Tibial nerve (tissue), 4 donors: ENCODE data around the gene METTL24.

ENCODE experiments used
- CTCF ChIP-seq, 5 experiments: fragments of 200-600 bp in 3 of 5; fragments of 450-650 bp in 2 of 5; sonication (generic) in 3 of 5; IDR thresholded peaks; one replicate each; pipeline ENCODE4 v1.5.1; 2016 to 2019; ENCODE audit warnings: antibody characterized with exemption in 5 of 5, mild to moderate bottlenecking in 3 of 5, moderate library complexity in 2 of 5
- EP300 ChIP-seq, 2 donors: sonication (generic); formaldehyde crosslinking; IDR thresholded peaks; one replicate each; pipeline ENCODE4 v1.6.1; 2017; ENCODE audit warnings: antibody characterized with exemption in 2 of 2, mild to moderate bottlenecking in 1 of 2
- POLR2A ChIP-seq, 2 donors: fragments of 450-650 bp; IDR thresholded peaks; one replicate each; pipeline ENCODE4 v1.6.1; 2017; ENCODE audit warnings: antibody characterized with exemption in 2 of 2, mild to moderate bottlenecking in 2 of 2, moderate library complexity in 2 of 2

GRCh38 chr6:110354153-110354552 is 4.0 kb downstream of the METTL24 start:
- TF ChIP-seq CTCF (IDR thresholded peaks at IDR 0.05) (no peak), EP300 (IDR thresholded peaks at IDR 0.05) (no peak), POLR2A (IDR thresholded peaks at IDR 0.05) (no peak)
